HG02938 (cell line): ENCODE results near the gene TACC2.
"Not testable (repeated sequence)": the region's sequence is repeated elsewhere in the genome, so short reads cannot be mapped to it uniquely, and the experiment has no call there.

Source experiments
- ATAC-seq: cut with Tn5 transposase; IDR thresholded peaks from one replicate; pipeline ENCODE4 v1.9.1; 2021; ENCODE audit warnings: mild to moderate bottlenecking, moderate library complexity; ENCODE audit not compliant: unreplicated experiment

The TACC2 gene

DNA sequence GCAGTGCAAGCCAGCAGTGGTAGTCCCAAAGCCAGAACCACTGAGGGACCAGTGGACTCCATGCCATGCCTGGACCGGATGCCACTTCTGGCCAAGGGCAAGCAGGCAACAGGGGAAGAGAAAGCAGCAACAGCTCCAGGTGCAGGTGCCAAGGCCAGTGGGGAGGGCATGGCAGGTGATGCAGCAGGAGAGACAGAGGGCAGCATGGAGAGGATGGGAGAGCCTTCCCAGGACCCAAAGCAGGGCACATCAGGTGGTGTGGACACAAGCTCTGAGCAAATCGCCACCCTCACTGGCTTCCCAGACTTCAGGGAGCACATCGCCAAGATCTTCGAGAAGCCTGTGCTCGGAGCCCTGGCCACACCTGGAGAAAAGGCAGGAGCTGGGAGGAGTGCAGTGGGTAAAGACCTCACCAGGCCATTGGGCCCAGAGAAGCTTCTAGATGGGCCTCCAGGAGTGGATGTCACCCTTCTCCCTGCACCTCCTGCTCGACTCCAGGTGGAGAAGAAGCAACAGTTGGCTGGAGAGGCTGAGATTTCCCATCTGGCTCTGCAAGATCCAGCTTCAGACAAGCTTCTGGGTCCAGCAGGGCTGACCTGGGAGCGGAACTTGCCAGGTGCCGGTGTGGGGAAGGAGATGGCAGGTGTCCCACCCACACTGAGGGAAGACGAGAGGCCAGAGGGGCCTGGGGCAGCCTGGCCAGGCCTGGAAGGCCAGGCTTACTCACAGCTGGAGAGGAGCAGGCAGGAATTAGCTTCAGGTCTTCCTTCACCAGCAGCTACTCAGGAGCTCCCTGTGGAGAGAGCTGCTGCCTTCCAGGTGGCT, 97.7 kb downstream of the TACC2 start:
- no peak for ATAC-seq

DNA sequence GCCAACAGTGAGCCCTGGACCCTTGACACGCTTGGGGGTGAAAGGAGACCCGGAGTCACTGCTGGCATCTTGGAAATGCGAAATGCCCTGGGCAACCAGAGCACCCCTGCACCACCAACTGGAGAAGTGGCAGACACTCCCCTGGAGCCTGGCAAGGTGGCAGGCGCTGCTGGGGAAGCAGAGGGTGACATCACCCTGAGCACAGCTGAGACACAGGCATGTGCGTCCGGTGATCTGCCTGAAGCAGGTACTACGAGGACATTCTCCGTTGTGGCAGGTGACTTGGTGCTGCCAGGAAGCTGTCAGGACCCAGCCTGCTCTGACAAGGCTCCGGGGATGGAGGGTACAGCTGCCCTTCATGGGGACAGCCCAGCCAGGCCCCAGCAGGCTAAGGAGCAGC, 98.5 kb downstream of the TACC2 start:
- ATAC-seq, result no peak

DNA sequence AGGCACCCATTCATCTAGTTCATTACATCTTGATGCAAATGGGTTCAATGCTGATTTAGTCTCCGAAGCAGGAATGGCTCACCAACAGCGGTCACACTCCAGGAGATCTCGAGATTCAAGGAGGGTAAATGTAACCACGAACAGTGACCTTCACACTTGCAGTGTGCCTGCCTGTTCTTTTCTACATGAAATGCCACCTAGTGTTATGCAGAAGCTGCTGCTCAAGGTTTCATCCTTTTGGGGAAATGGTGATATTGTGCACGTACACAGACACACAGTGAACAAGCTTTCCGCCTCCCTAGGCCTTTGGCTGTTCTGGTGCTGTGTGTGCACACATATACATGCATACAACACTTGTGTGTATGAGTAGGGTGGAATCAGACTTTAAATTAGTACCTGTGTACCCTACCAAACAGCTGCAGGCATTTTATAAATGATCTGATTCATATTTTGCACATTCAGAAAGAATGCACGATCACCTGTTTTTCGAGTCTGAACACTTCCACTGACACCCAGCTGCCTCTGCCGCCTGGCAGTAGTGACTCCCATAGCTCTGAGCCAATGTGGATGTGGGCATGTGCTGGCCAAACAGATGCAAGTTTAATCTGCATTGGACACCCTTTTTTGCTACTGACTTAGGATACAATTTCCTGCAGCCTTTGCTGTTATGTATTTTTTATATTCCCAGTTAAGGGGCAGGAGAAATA, 100.5 kb downstream of the TACC2 start:
- ATAC-seq, result no peak

DNA sequence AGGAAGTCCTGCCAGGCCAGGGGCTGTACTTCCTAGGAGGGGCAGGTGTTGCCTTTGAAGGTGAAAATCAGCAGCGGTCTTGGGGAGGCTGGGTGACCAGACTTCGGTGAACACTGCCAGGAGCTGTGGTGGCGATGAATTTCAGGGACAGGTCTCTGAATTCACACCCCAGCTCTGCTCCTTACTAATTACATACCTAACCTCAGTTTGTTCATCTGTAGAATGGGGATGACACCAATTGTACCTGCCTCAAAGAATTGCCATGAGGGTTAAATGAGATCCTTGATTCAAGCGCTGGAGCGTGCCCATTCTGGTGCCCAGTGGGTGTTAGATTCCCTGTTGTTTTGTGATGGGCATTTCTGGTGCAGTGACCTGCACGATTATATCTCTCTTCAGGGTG, 102.8 kb downstream of the TACC2 start:
- ATAC-seq, result no peak

DNA sequence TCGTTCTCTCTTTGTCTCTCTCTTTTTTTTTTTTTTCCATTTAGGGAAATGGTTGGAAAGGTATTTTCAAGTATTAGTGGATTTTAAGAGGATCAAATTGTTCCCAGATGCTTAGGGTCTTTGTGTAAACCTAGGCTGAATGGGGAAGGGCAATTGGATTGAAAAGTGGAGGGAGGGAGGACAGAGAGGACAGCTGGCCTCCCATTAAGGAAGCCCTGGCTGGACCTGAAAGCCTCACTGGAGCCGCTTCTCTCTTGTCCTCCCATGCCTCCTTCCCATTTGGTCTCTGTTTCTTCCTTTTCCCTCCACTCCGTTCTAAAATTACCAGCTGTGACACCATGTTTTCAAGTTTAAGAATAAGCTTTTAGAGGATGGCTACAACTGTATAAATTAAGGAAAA, 104.1 kb downstream of the TACC2 start:
- no peak for ATAC-seq

DNA sequence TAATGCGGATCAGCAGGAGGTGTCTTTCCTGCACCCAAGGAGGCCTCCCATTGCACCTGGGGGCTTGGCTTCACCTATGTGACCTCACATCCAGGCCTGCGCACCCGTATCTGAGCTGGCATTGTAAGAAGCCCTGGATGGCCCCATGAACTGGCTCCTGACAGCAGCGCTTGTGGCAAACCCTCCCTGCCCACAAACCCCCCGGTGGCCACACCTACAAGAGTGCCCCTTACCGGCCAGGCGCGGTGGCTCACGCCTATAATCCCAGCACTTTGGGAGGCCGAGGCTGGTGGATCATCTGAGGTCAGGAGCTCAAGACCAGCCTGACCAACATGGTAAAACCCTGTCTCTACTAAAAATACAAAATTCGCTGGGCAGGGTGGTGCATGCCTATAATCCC, 107.2 kb downstream of the TACC2 start:
- not testable (repeated sequence) for ATAC-seq

DNA sequence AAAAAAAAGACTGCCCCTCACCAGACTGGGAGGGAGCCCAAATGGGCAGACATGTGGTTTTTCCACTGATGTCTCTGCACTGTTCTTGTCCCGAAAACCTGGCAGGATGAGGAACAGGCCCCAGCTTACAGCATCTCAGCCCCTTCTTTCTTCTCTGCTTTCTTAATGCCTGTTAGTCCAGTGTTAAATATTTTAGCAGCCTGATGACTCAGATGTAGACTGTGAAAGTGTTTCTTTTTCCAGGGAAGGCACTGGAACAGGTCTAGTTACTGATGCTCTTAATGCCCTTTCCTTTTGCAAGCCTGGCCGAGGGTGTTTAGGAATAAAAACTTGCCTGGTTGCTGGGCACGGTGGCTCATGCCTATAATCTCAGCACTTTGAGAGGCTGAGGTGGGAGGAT, 107.7 kb downstream of the TACC2 start:
- no peak for ATAC-seq

DNA sequence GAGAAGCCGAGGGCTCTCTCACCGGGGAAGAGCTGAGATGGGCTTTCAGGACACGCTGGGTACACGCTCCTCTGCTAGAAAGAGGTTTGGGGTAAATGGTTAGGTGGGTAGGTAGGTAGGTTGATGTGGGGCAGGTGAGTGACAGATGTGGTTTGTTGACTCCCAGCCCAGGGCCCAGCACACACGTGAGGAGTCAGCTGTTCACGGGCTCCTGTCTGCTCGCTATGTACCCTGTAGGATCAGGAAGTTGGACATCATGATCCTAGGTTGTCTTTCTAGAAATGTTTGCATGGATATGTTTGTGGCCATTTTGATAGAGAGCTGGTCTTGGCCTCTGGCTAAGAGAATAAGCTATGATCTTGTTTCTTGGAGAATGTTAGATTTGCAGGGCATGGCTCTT, 109.0 kb downstream of the TACC2 start:
- no peak for ATAC-seq

DNA sequence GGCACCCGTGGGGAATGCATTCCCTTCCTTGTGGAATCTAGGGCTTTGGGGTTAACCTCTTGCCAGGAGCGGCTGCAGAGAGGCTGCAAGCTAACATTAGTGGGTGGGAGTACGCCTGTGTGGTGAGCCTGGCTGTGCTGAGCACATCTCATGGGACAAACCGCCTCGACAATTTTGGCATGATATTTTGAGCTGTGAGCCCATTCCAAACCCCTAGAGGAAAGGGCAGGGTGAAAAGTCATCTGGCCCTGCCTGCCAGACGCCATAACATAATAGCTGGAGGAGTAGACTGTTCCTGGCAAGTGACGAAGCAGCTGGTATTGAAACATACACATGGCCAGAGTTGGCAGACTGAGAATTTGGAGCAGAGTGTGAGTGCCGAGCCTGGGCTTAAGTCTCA, 110.0 kb downstream of the TACC2 start:
- no peak for ATAC-seq

DNA sequence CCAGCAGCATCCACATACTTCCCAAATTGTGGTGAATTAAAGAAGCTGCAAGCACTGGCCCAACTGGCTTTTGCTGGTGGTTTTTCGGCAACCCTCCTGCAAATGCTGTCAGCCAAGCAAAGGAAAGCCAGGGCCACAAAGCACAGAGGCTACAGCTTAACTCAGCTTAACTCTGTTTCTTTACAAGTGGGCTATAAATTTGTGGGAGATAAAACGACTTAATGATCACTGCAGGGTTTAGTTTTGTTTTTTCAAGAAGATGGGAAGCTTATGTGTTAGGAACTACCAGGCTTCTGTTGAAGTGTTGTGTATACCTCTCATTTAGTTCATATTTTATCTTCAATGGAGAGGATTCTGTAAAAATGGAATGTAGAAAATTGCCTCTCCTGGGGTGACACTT, 110.6 kb downstream of the TACC2 start:
- ATAC-seq, result no peak

DNA sequence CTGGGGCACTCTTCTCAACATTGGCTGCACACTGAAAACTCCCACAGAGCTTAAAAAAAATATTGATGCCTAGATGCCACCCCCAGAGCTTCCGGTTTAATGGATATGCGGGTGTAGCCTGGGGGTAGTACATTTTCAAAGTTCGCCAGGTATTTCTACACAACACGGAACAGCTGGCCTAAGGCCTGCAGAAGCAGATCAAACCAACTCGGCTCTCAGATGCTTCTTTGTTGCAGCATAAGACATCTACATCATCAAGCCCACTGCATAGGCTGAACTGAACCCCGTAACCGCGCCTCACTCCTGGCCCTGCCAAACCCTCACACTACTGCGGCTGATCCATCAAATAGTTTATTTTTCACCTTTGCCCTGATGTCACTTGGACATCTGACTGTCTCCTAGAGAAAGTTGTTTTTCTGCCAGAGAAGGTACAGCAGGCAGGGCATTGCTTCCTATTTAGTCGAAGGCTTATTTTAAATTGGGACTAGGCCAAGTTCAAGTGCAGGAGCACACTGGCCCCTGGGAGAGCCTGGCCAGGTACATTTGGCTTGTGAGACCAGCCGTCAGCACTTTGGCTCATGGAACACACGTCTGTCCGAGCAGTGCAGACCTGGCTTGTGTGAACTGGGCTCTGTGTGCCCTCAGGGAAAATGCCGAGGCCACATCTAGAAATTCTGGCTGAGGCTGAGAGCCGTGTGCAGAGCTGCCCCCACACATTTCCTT, 113.3 kb downstream of the TACC2 start:
- ATAC-seq, result no peak

DNA sequence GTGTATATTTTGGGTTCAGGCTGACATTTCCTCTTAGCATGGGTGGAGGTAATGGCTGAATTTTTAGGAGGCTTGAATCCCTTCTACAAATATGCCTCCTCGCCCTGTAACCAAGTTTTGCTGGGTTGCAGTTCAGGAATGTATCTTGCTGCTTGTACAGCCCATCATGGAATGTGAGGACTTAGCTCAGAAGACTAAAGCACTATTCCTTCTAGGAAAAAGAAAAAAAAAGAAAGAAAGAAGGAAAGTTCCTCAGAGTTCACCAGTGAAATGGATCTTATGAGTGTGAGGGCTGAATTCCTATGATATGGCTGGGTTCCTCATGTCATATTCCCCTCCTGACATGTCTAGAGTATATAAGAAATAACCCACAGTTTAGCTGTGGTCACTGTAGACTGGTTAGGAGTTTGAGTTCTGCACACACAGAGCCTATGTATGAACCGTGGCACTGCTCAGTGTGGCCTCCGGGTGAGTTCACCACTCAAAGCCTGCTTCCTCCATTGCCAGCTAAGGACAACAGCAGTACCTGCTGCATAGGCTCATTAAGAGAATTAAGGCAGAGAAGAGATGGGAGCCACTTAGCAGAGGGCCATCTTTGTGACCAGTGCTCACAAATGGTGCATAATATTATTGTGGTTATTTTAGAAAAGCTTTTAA, 114.0 kb downstream of the TACC2 start:
- no peak for ATAC-seq

DNA sequence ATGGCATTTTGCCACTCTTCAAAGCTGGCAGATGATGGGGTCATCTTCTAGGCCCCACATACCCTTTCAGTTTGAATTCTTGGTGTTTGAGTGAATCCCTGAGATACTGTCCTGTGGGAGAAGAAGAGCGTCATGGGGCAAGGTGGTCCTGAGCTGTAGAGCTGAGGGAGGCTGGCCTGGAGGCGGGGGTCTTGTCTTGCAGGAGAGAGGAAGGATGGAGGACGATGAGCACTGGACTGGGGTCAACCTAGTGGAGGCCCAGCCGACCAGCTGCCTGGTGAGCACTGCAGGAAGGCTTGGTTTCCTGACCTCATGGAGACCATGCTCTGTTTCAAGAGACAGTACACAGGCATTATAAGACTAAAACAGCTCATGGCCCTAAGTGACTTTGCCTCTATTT, 114.6 kb downstream of the TACC2 start:
- ATAC-seq, result no peak

DNA sequence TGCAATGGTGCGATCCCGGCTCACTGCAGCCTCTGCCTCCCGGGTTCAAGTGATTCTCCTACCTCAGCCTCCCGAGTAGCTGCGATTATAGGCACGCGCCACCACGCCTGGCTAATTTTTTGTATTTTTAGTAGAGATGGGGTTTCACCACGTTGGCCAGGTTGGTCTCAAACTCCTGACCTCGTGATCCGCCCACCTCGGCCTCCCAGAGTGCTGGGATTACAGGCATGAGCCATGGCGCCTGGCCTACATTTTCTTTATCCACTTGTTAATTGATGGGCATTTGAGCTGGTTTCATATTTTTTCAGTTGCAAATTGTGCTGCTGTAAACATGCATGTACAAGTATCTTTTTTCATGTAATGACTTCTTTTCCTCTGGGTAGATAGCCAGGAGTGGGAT, 119.8 kb downstream of the TACC2 start:
- not testable (repeated sequence) for ATAC-seq

DNA sequence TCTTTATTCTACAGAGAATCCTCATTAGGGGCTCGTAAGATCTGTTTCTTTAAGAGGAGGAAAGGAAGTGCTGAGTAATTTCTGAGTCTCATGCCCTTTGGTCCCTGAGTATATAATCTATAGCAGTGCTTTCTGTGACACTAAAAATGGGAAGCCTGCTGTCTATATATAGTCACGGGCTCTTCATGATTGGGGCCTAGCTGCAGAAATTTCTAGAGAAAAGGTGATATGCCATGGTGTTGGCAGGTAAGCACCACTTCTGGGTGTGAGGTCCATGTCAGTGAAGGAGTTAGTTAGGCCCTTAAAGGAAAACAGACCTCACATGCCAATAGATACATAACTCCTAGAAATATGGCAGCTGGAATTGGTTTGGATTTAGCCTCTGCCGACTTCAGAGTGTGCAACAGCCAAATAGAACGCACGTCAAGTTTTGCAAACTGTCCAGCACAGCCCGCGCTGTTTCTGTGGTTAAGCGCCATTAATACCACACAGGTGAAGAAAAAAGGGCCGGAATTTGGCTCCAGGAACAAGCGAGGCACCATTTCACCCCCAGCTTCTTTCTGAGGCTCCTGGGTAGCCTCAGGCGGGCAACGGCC, 123.2 kb downstream of the TACC2 start:
- ATAC-seq, result no peak

DNA sequence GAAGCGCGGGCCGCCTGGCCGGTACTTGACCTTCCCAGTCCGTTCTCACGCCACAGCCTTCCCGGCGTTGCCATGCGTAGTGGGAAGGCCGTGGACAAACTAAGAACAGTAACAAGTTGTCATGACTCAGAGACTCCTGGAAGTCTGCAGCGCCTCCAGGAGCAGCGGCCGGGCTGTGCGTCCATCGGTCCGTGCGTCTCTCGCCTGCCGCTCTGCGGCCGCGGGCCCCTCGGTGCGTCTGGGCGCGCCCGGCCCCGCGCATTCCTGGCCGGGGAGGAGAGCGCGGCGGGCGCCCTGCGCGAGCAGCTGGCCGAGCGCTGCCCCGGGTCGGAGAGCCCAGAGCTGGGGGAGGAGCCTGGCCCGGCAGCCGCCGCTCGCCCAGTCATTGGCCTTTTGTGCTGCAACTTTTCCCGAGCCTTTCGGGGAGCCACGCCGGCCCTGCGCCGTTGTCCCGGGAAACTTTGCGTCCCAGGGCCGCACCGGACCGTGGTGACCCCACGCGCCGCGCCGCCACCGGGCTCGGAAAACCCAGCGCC, 123.7 kb downstream of the TACC2 start:
- peak; percentile 15 for ATAC-seq

DNA sequence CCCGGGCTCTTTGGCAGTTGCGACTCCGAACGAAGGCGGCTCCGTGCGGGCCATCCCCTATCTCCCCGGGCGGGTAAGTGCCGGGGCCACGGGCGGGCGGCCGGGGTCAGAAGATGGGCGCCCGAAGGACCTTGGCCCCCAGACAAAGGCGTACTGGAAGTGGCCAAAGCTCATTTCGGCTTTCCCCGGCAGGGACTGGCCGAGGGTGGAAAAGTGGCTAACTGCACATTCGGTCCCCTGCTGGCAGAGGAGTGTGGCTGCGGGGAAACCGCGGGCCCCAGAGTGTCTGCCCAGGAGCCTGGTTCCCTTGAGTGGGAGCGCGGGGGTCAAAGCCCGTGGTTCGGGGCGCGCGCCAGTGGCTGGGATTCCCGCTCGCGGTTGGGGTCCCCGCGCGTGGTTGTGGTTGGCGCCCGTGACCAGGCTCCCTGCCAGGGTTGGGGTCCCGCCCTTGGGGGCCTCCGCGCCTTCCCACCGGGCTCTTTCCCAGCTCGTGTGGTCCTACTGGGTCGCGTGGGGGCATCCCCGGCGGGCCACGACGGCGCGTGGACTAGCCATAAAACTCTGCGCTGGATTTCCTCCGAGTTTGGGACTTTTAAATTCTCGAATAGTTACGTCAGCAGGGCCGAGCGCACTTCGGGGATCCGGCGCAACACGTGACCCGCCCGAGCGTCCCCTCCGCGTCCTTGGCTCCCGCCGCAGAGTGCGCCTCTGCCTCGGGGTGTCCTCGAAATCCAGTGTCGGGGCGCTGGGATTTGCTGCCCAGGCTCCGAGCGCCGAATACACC, 124.4 kb downstream of the TACC2 start:
- ATAC-seq, result peak; percentile 55

DNA sequence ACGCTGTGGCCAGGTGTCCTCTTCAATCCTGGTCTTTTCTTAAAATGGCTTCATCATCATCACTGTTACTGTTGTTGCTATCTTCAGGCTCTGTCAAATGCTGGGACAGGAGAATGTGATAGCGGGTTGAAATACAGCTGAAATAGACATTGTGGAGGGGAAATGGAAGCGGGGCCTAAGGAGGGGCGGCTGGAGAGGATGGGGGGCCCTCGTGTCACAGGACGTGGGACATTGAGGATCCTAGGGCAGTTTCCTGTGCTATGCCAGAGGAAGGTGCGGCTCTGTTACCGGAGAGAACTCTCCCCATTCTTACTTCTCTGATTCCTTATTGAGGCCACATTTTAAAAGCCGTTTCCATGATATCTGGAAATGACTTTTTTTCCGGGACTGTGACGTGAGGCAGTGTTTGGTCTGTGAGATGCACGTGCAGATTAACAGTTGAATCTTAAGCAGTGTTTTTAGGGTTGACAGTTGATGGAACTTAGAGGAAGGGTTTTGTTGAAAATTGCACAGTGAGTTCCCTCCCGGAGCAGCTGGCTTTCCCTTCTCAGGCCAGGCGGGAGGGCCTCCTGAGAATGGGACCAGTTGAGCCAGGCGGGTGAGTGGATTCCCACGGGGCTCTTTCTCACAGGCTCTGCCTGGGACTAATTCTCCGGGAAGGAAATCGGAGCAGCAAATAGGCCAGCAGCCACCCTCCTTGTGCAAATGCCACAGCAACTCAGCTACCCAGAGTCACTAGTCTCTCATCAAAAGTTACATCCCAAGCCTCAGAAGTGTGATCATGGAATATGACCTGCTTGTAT, 125.2 kb downstream of the TACC2 start:
- no peak for ATAC-seq

DNA sequence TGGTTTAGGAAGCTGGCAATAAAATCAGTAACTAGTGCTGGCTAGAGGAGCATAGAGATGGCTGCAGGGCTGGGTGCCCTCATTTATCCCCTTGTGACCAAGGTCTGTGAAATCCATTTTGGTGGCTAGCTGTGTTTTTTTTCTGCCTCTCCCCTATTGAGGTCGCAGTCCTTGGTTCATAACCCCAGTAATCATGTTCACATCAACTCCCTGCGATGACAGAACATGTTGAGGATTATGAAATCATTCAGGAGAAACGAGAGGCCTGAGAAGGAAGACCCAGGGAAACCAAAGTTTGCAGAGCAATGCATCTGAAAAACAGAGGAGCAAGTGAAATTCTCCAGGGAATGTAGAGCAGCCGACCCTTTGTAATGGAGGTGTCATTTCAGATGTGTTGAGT, 126.9 kb downstream of the TACC2 start:
- ATAC-seq, result no peak
